ENCODE measurements around the gene PRKCSH. TPM values are rescaled to one million over a fixed set of nuclear protein-coding genes. Genes with fewer than 3 reads are reported as not detected.
"Not testable (repeated sequence)": the region's sequence is repeated elsewhere in the genome, so short reads cannot be mapped to it uniquely, and the experiment has no call there.

The PRKCSH gene
- total RNA-seq, 1 donor from 2014 or later = 391 TPM

DNA sequence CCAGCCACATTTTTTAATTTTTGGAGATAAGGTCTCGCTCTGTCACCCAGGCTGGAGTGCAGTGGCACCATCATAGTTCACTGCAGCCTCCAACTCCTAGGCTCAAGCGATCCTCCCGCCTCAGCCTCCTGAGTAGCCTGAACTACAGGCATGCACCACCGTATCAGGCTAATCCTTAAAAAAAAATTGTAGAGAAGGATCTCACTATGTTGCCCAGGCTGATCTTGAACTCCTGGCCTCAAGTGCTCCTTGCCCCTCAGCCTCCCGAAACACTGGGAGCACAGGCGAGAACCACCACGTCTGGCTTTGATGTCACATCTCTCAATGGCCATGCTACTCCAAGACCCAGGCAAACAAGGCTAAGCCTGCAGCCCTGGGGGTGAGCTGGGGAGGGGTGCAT lies 21.2 kb downstream of the PRKCSH start:
- TF ChIP-seq, protein P1, sequence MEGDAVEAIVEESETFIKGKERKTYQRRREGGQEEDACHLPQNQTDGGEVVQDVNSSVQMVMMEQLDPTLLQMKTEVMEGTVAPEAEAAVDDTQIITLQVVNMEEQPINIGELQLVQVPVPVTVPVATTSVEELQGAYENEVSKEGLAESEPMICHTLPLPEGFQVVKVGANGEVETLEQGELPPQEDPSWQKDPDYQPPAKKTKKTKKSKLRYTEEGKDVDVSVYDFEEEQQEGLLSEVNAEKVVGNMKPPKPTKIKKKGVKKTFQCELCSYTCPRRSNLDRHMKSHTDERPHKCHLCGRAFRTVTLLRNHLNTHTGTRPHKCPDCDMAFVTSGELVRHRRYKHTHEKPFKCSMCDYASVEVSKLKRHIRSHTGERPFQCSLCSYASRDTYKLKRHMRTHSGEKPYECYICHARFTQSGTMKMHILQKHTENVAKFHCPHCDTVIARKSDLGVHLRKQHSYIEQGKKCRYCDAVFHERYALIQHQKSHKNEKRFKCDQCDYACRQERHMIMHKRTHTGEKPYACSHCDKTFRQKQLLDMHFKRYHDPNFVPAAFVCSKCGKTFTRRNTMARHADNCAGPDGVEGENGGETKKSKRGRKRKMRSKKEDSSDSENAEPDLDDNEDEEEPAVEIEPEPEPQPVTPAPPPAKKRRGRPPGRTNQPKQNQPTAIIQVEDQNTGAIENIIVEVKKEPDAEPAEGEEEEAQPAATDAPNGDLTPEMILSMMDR (conservative IDR thresholded peaks at IDR 0.05) = no peak
- H3K36me3 Mint-ChIP-seq (ENCODE audit: low read depth) = no peaks in the 10 kb centered on the region
- H3K9me3 Mint-ChIP-seq = no peaks in the 10 kb centered on the region
- H3K27ac Mint-ChIP-seq (ENCODE audit: unreplicated experiment) = no peak overlapping the region
- no peak for DNase-seq (ENCODE audit: low read depth, low spot score)
- no peaks in the 10 kb centered on the region for H3K27me3 Mint-ChIP-seq (ENCODE audit: low read depth)
- peaks cover 13% of the 10 kb centered on the region for H3K4me1 Mint-ChIP-seq
- no peak overlapping the region for H3K4me3 Mint-ChIP-seq

DNA sequence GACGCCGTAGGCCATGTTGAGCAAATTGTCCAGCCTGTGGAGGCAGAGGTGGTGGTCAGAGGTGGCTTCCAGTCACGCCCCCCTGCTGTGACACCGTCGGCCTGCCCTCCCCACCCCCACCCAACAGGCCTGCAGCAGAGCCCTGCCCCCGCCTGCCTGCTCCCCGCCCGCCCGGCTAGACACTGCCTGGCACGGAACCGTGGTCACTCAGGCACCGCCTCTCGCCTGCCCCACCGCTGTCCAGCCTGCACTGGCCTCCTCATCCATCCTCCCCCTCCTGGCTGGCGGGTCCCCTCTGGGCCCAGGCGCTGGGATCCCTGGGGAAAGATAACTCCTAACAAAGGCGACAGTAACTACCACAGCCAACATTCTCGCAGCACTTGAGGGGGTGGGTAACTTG lies 21.7 kb downstream of the PRKCSH start:
- no peak for DNase-seq (ENCODE audit: low read depth, low spot score)
- Mint-ChIP-seq H3K27me3 (ENCODE audit: low read depth) (no peaks in the 10 kb centered on the region), H3K36me3 (ENCODE audit: low read depth) (no peaks in the 10 kb centered on the region), H3K4me1 (peaks cover 10% of the 10 kb centered on the region), H3K9me3 (no peaks in the 10 kb centered on the region), H3K27ac (ENCODE audit: unreplicated experiment) (no peak overlapping the region), H3K4me3 (no peak overlapping the region)
- TF ChIP-seq, protein P1 (conservative IDR thresholded peaks at IDR 0.05) = no peak

DNA sequence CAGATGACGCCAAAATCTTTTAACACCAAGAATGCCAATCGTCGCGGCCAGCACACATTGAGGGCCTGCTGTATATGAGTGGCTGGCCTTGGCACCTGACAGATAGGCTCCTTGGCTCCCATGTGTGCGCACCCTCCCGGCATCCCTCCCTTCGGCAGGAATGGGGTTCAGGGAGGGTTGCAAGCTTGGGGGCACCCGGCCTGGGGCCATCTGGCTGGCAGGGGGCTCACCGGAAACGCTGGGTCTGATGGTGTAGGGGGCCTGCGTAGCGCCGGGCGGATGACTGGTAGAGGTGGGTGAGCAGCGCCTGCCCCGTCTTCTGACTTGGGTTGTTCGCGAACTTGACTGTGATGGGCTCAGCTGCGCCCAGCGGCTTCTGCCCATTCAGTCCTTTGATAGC lies 22.4 kb downstream of the PRKCSH start:
- Mint-ChIP-seq H3K27me3 (ENCODE audit: low read depth) (no peaks in the 10 kb centered on the region), H3K36me3 (ENCODE audit: low read depth) (no peaks in the 10 kb centered on the region), H3K4me3 (no peak overlapping the region), H3K9me3 (no peaks in the 10 kb centered on the region), H3K4me1 (peaks cover 4% of the 10 kb centered on the region), H3K27ac (ENCODE audit: unreplicated experiment) (no peak overlapping the region)
- TF ChIP-seq, protein P1 (conservative IDR thresholded peaks at IDR 0.05) = no peak
- DNase-seq (ENCODE audit: low read depth, low spot score) = no peak

DNA sequence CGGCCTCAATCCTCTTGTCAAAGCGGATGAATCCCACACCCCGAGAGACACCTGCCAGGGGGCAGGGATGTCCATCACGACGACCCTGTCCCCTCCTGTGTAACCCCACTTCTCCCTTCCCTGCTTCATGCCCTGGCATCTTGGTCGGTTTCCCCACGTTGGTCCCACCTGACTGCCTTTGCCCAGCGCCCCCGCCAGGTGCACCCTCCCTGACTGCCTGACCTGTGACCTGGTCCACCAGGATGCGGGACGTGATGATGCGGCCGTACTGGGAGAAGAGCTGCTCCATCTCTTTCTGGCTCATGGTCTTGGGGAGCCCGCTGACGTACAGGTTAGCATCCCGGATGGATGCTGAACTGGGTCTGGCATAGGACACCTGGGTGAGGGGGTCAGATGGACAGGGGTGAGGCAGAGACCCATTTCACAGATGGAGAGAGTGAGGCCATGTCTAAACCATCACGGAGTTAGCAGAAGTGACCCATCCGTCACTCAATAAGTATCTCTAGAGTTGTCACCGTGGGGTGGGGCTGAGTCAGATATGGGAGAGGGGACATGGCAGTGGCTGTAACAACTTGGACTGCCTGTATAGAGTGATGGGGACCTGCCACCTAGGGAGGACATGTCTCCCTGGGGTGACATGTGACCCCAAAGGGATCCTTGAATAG lies 22.9 kb downstream of the PRKCSH start:
- Mint-ChIP-seq H3K4me3 (no peak overlapping the region), H3K27ac (ENCODE audit: unreplicated experiment) (no peak overlapping the region), H3K27me3 (ENCODE audit: low read depth) (no peaks in the 10 kb centered on the region), H3K4me1 (peaks cover 2% of the 10 kb centered on the region), H3K36me3 (ENCODE audit: low read depth) (peaks cover 5% of the 10 kb centered on the region), H3K9me3 (no peaks in the 10 kb centered on the region)
- TF ChIP-seq, protein P1 (conservative IDR thresholded peaks at IDR 0.05) = no peak
- no peak for DNase-seq (ENCODE audit: low read depth, low spot score)

DNA sequence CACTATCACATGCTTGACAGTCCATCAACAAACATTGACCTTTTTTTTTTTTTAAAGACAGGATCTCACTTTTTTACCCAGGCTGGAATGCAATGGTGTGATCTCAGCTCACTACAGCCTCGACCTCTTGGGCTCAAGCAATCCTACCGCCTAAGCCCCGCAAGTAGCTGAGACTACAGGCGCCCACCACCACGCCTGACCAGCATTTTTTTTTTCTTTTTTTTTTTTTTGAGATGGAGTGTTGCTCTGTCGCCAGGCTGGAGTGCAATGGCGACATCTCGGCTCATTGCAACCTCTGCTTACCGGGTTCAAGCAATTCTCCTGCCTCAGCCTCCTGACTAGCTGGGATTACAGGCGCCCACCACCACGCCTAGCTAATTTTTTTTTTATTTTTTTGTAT lies 23.5 kb downstream of the PRKCSH start:
- not testable (repeated sequence) for H3K4me3 Mint-ChIP-seq; H3K36me3 Mint-ChIP-seq (ENCODE audit: low read depth); H3K4me1 Mint-ChIP-seq; H3K27ac Mint-ChIP-seq (ENCODE audit: unreplicated experiment); DNase-seq (ENCODE audit: low read depth, low spot score); H3K9me3 Mint-ChIP-seq; H3K27me3 Mint-ChIP-seq (ENCODE audit: low read depth)

DNA sequence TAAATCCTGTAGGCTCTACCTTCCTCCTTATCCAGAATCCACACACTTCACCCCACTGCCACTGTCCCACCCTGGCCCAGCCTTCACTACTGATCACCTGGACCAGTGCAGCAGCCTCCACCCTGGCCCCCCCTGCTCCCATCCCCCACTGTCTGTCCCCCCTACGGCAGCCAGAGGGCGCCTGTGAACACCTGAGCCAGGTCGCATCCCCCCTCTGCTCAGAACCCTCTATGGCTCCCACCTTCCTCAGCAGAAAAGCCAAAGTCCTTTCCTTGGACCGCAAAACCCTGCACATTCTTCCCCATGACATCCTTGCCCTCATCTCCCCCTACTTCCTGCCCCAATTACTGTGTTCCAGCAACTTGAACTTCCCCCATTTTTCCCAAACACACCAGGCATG lies 24.8 kb downstream of the PRKCSH start:
- no peak overlapping the region for H3K27ac Mint-ChIP-seq (ENCODE audit: unreplicated experiment)
- DNase-seq (ENCODE audit: low read depth, low spot score) = no peak
- H3K4me3 Mint-ChIP-seq = no peak overlapping the region
- H3K9me3 Mint-ChIP-seq = no peaks in the 10 kb centered on the region
- H3K4me1 Mint-ChIP-seq = no peaks in the 10 kb centered on the region
- no peaks in the 10 kb centered on the region for H3K27me3 Mint-ChIP-seq (ENCODE audit: low read depth)
- TF ChIP-seq, protein P1 (conservative IDR thresholded peaks at IDR 0.05) = peak; percentile 28
- peaks cover 5% of the 10 kb centered on the region for H3K36me3 Mint-ChIP-seq (ENCODE audit: low read depth)

Measured in neural crest cell (in vitro differentiated cells).